A549 (cell line): ENCODE results near the gene GOSR2. TPM values are rescaled to one million over a fixed set of nuclear protein-coding genes. Genes with fewer than 3 reads are reported as not detected.

ENCODE experiments used
- ATAC-seq, 2 experiments: fragments of 200-7000 bp in 1 of 2; fragments of >200 bp in 1 of 2; cut with Nextera tagmentation in 1 of 2; cut with Tn5 transposase in 1 of 2; 3 replicates each; pipeline versions ENCODE4 v1.8.0 to v1.9.1; 2018 to 2020; ENCODE audit warnings: mild to moderate bottlenecking in 1 of 2, moderate library complexity in 1 of 2
- CTCF ChIA-PET: fragments of 300-600 bp; sonication (Branson Sonifier 250); formaldehyde crosslinking; extraction: SDS; loops from one replicate; lab custom pipeline; 2021; ENCODE audit warnings: antibody characterized with exemption, inconsistent platforms; lab: Yijun Ruan, JAX
- POLR2A ChIA-PET: fragments of 350-600 bp; formaldehyde crosslinking; extraction: SDS; loops from one replicate; lab custom pipeline; 2021; ENCODE audit warnings: antibody characterized with exemption, inconsistent platforms; lab: Yijun Ruan, JAX
- DNase-seq, 2 experiments: peaks; one replicate each; pipeline versions ENCODE4 v3.0.0 to v3.0.0-alpha.2; 2011 to 2016; ENCODE audit warnings: low read depth in 1 of 2, low spot score in 1 of 2
- FAIRE-seq: peaks from 2 replicates; lab custom pipeline; 2011; peaks lifted over from hg19 to GRCh38; lab: Jason Lieb, UNC
- H3K27ac ChIP-seq, 2 experiments: fragments of >200 bp; sonication (Bioruptor Twin); formaldehyde crosslinking; 3 replicates each; pipeline ENCODE4 v1.5.1; 2016 to 2017
- H3K4me1 ChIP-seq: fragments of >200 bp; sonication (Bioruptor Twin); formaldehyde crosslinking; 3 replicates; pipeline ENCODE4 v1.6.1; 2016
- H3K4me2 ChIP-seq: fragments of >200 bp; sonication (Bioruptor Twin); formaldehyde crosslinking; 3 replicates; pipeline ENCODE4 v1.6.1; 2016
- H3K4me3 ChIP-seq: fragments of >200 bp; sonication (Bioruptor Twin); formaldehyde crosslinking; 3 replicates; pipeline ENCODE4 v1.5.1; 2016
- H3K9me3 ChIP-seq: fragments of >200 bp; sonication (Bioruptor Twin); formaldehyde crosslinking; 3 replicates; pipeline ENCODE4 v1.6.1; 2016
- BHLHE40 ChIP-seq: IDR thresholded peaks from 2 replicates; pipeline ENCODE4 v1.6.1; 2012; ENCODE audit warnings: low read depth, low read length, inconsistent platforms
- CBX2 ChIP-seq: fragments of 200-600 bp; sonication (generic); IDR thresholded peaks from 2 replicates; pipeline ENCODE4 v1.6.1; 2016; ENCODE audit warnings: low read depth, mild to moderate bottlenecking, borderline replicate concordance
- CHD4 ChIP-seq: fragments of 200-600 bp; sonication (generic); IDR thresholded peaks from 2 replicates; pipeline ENCODE4 v1.6.1; 2016; ENCODE audit warnings: antibody characterized with exemption, mild to moderate bottlenecking, borderline replicate concordance
- EHF ChIP-seq: fragments of 250-450 bp; sonication (Bioruptor Pico); IDR thresholded peaks from 2 replicates; pipeline ENCODE4 v1.5.0; 2020; ENCODE audit warnings: mild to moderate bottlenecking
- EP300 ChIP-seq, 2 experiments: fragments of >200 bp; sonication (Bioruptor Twin); formaldehyde crosslinking; IDR thresholded peaks; 2 replicates in 1 of 2; 3 replicates in 1 of 2; pipeline ENCODE4 v1.6.1; 2016 to 2017
- GATA3 ChIP-seq: IDR thresholded peaks from 2 replicates; pipeline ENCODE4 v1.6.1; 2012; ENCODE audit warnings: borderline replicate concordance
- HEYL ChIP-seq: fragments of 250-450 bp; sonication (Bioruptor Pico); IDR thresholded peaks from 2 replicates; pipeline ENCODE4 v1.8.0; 2021; ENCODE audit warnings: mild to moderate bottlenecking, moderate library complexity
- HOXB13 ChIP-seq: fragments of 250-450 bp; sonication (Bioruptor Pico); IDR thresholded peaks from 2 replicates; pipeline ENCODE4 v1.5.0; 2020; ENCODE audit warnings: low read depth, mild to moderate bottlenecking, moderate library complexity
- HOXB5 ChIP-seq: fragments of 250-450 bp; sonication (Bioruptor Pico); IDR thresholded peaks from 2 replicates; pipeline ENCODE4 v1.5.0; 2020; ENCODE audit warnings: mild to moderate bottlenecking, moderate library complexity
- KDM1A ChIP-seq: fragments of 200-600 bp; sonication (generic); IDR thresholded peaks from 2 replicates; pipeline ENCODE4 v1.6.1; 2016; ENCODE audit warnings: low read depth, mild to moderate bottlenecking
- NR3C1 ChIP-seq: fragments of >200 bp; sonication (Bioruptor Twin); formaldehyde crosslinking; IDR thresholded peaks from 3 replicates; pipeline ENCODE4 v1.6.1; 2017
- PHF8 ChIP-seq: fragments of 200-600 bp; sonication (generic); IDR thresholded peaks from 2 replicates; pipeline ENCODE4 v1.6.1; 2016; ENCODE audit warnings: low read depth, mild to moderate bottlenecking, antibody characterized with exemption, moderate library complexity, borderline replicate concordance
- POLR2A ChIP-seq: IDR thresholded peaks from 2 replicates; pipeline ENCODE4 v1.6.1; 2012; ENCODE audit warnings: mild to moderate bottlenecking, low read length
- RARB ChIP-seq: fragments of 250-450 bp; sonication (Bioruptor Pico); IDR thresholded peaks from 2 replicates; pipeline ENCODE4 v1.8.0; 2021; ENCODE audit warnings: mild to moderate bottlenecking, moderate library complexity
- RFX5 ChIP-seq: fragments of 450-650 bp; IDR thresholded peaks from 2 replicates; pipeline ENCODE4 v1.7.1; 2014; ENCODE audit warnings: antibody characterized with exemption, mild to moderate bottlenecking, moderate library complexity
- RNF2 ChIP-seq: fragments of 200-600 bp; sonication (generic); IDR thresholded peaks from 2 replicates; pipeline ENCODE4 v1.6.1; 2016; ENCODE audit warnings: low read depth, mild to moderate bottlenecking, antibody characterized with exemption, moderate library complexity, borderline replicate concordance
- SMC3 ChIP-seq: fragments of >200 bp; sonication (Bioruptor Twin); formaldehyde crosslinking; IDR thresholded peaks from 3 replicates; pipeline ENCODE4 v1.6.1; 2018; ENCODE audit warnings: inconsistent platforms
- TFCP2L1 ChIP-seq: fragments of 250-450 bp; sonication (Bioruptor Pico); IDR thresholded peaks from 2 replicates; pipeline ENCODE4 v1.5.0; 2021; ENCODE audit warnings: mild to moderate bottlenecking
- TP53 ChIP-seq: fragments of 250-450 bp; sonication (Bioruptor Pico); IDR thresholded peaks from 2 replicates; pipeline ENCODE4 v1.5.0; 2021; ENCODE audit warnings: mild to moderate bottlenecking, moderate library complexity
- ZFP36 ChIP-seq: fragments of 450-650 bp; IDR thresholded peaks from 2 replicates; pipeline ENCODE4 v1.6.1; 2014; ENCODE audit warnings: borderline replicate concordance; ENCODE audit not compliant: partially characterized antibody
- ZSCAN20 ChIP-seq: fragments of 250-450 bp; sonication (Bioruptor Pico); IDR thresholded peaks from 2 replicates; pipeline ENCODE4 v1.8.0; 2022; ENCODE audit warnings: mild to moderate bottlenecking, moderate library complexity
- WGBS: methylation state at CpG from one replicate; pipeline ENCODE4 v1.1.6; 2017; ENCODE audit errors: missing lambda C conversion rate; 5-methylcytosine and 5-hydroxymethylcytosine counted together
- polyA plus RNA-seq, 4 experiments: library from polyadenylated mRNA; depleted of rRNA in 3 of 4; stranded (reverse); fragments of >200 nt; fragmentation: RNase III in 1 of 4; extraction: RNeasy Plus Mini Kit Qiagen cat#74134 plus additional on column Dnase treatment in 1 of 4; gene quantifications; 2 replicates in 3 of 4; 3 replicates in 1 of 4; pipeline ENCODE4 v1.2.3, GENCODE V29; 2011 to 2017
- TF ChIP-seq, protein P1 (sequence below): IDR thresholded peaks from 2 replicates; pipeline ENCODE4 v1.6.1; 2012
- TF ChIP-seq, protein P2 (sequence below): fragments of 250-450 bp; sonication (Bioruptor Pico); IDR thresholded peaks from 2 replicates; pipeline ENCODE4 v1.5.0; 2020; ENCODE audit warnings: low read depth, mild to moderate bottlenecking, moderate library complexity
- TF ChIP-seq, protein P3 (sequence below): fragments of 150-350 bp; IDR thresholded peaks from 2 replicates; pipeline ENCODE4 v1.6.1; 2014; ENCODE audit warnings: low read depth, mild to moderate bottlenecking, low read length
- TF ChIP-seq, protein P4 (sequence below): fragments of >200 bp; sonication (Bioruptor Twin); formaldehyde crosslinking; IDR thresholded peaks from 3 replicates; pipeline ENCODE4 v1.6.1; 2016

GOSR2 gene
- polyA plus RNA-seq, 2 of the 4 experiments (the other 2 are of a cell fraction): 36.9 to 68.3 TPM

GRCh38 chr17:46915596-46915995 is 7.4 kb upstream of the GOSR2 start (continued):
- TF ChIP-seq RNF2 (no peak), ZSCAN20 (no peak)

DNA sequence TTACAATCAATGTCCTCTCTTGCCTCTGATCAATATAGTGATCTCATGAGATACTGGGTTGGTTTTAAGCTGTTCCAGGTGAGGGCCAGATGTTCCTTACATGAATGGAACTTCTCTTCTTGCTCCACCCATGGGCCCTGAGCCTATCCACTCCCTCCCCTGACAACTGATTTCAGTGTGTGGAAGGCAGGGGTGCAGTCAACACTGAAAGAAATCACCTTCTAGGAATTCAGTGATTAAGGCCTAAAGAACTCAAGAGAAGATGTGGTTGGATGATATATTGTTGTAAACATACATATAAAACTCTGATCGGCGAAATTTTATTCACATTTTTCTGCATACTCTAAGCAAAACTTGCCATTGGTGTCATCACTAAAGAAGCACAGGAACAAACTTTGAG is 6.7 kb upstream of the GOSR2 start:
- Histone ChIP-seq H3K9me3 (peaks cover 2% of the 10 kb centered on the region; the same call in 1 of the 3 replicates), H3K4me1 (no peaks in the 10 kb centered on the region), H3K4me2 (no peak overlapping the region), H3K4me3 (no peak overlapping the region), H3K27ac (no peak overlapping the region)
- TF ChIP-seq TFCP2L1 (no peak), RARB (CRISPR knock-in tag) (no peak), TP53 (CRISPR knock-in tag) (no peak), CBX2 (no peak), SMC3 (no peak), GATA3 (no peak), CHD4 (no peak), POLR2A (no peak)
- TF ChIP-seq, protein P1, sequence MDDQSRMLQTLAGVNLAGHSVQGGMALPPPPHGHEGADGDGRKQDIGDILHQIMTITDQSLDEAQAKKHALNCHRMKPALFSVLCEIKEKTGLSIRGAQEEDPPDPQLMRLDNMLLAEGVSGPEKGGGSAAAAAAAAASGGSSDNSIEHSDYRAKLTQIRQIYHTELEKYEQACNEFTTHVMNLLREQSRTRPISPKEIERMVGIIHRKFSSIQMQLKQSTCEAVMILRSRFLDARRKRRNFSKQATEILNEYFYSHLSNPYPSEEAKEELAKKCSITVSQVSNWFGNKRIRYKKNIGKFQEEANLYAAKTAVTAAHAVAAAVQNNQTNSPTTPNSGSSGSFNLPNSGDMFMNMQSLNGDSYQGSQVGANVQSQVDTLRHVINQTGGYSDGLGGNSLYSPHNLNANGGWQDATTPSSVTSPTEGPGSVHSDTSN: no peak
- CTCF ChIA-PET: interaction anchor here (1.5 to 9.0 kb wide), 2 partner anchors 26 to 75 kb away, joined by 5 to 68 read pairs; no protein-coding TSS in a partner anchor
- 62% methylated on average over 2 of the region's 2 CpGs for WGBS
- no peak for DNase-seq
- POLR2A ChIA-PET: no interaction called here
- ATAC-seq: no peak
- peak; percentile 28 for FAIRE-seq

DNA sequence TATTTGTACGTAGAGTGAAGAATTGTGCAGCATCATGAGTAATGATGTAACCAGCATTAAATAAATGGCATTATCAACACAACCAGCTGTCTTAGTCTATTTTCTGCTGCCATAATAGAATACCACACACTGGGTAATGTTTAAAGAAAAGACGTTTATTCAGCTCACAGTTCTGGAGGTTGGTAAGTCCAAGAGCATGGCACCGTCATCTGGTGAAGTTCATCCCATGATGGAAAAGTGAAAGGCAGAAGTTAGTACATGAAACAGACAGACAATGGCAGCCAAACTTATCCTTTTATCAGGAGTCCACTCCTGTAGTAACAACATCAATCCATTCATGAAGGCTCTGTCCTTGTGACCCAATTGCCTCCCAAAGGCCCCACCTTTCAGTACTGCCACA is 6.3 kb upstream of the GOSR2 start:
- H3K4me1 ChIP-seq: no peaks in the 10 kb centered on the region
- H3K4me3 ChIP-seq: no peak overlapping the region
- no peak overlapping the region for H3K4me2 ChIP-seq
- H3K9me3 ChIP-seq: peaks cover 2% of the 10 kb centered on the region; the same call in 1 of the 3 replicates
- CTCF ChIA-PET: interaction anchor here (1.5 to 9.0 kb wide), 2 partner anchors 25 to 75 kb away, joined by 5 to 68 read pairs; no protein-coding TSS in a partner anchor
- no peak for FAIRE-seq
- no peak for TF ChIP-seq HOXB5 (CRISPR knock-in tag)
- no peak for TF ChIP-seq PHF8
- TF ChIP-seq ZFP36: no peak
- no peak for TF ChIP-seq HEYL (CRISPR knock-in tag)
- TF ChIP-seq, protein P2, sequence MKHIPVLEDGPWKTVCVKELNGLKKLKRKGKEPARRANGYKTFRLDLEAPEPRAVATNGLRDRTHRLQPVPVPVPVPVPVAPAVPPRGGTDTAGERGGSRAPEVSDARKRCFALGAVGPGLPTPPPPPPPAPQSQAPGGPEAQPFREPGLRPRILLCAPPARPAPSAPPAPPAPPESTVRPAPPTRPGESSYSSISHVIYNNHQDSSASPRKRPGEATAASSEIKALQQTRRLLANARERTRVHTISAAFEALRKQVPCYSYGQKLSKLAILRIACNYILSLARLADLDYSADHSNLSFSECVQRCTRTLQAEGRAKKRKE: no peak
- TF ChIP-seq EHF (CRISPR knock-in tag): no peak
- TF ChIP-seq SMC3: no peak
- TF ChIP-seq, all 56 proteins: peak for 0
- DNase-seq (no peak), ATAC-seq (no peak)
- POLR2A ChIA-PET: no interaction called here
- 63% methylated on average over 3 of the region's 3 CpGs for WGBS
- no peak overlapping the region for H3K27ac ChIP-seq

GRCh38 chr17:46917041-46917440 is 5.9 kb upstream of the GOSR2 start:
- H3K4me1 ChIP-seq: no peaks in the 10 kb centered on the region
- H3K9me3 ChIP-seq: peaks cover 2% of the 10 kb centered on the region; the same call in 1 of the 3 replicates
- ATAC-seq: no peak
- no peak for DNase-seq
- H3K4me3 ChIP-seq: no peak overlapping the region
- no peak overlapping the region for H3K27ac ChIP-seq
- TF ChIP-seq KDM1A: no peak
- no peak for TF ChIP-seq GATA3
- no peak for FAIRE-seq
- H3K4me2 ChIP-seq: no peak overlapping the region
- POLR2A ChIA-PET: no interaction called here
- CTCF ChIA-PET: interaction anchor here (1.3 to 9.0 kb wide), 2 partner anchors 25 to 75 kb away, joined by 4 to 68 read pairs; no protein-coding TSS in a partner anchor

GRCh38 chr17:46917516-46917915 is 5.4 kb upstream of the GOSR2 start:
- Histone ChIP-seq H3K4me2 (no peak overlapping the region), H3K27ac (no peak overlapping the region), H3K4me3 (no peak overlapping the region), H3K4me1 (no peaks in the 10 kb centered on the region), H3K9me3 (peaks cover 2% of the 10 kb centered on the region; the same call in 1 of the 3 replicates)
- CTCF ChIA-PET: interaction anchor here (1.3 to 9.0 kb wide), 3 partner anchors 9 to 76 kb away, joined by 4 to 68 read pairs (median 7); no protein-coding TSS in a partner anchor
- FAIRE-seq: no peak
- peak in 1 of 2 experiments; percentile 43; a peak in 2 of 6 replicates for ATAC-seq
- no peak for DNase-seq
- POLR2A ChIA-PET: no interaction called here
- 56% methylated on average over 4 of the region's 4 CpGs for WGBS
- TF ChIP-seq, protein P3, sequence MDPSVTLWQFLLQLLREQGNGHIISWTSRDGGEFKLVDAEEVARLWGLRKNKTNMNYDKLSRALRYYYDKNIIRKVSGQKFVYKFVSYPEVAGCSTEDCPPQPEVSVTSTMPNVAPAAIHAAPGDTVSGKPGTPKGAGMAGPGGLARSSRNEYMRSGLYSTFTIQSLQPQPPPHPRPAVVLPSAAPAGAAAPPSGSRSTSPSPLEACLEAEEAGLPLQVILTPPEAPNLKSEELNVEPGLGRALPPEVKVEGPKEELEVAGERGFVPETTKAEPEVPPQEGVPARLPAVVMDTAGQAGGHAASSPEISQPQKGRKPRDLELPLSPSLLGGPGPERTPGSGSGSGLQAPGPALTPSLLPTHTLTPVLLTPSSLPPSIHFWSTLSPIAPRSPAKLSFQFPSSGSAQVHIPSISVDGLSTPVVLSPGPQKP: no peak
- TF ChIP-seq HOXB13 (CRISPR knock-in tag): no peak
- TF ChIP-seq BHLHE40: no peak
- no peak for TF ChIP-seq TFCP2L1
- TF ChIP-seq NR3C1: no peak
- TF ChIP-seq RARB (CRISPR knock-in tag): no peak
- no peak for TF ChIP-seq EP300 (IDR thresholded peaks at IDR 0.05)
- TF ChIP-seq, protein P4, sequence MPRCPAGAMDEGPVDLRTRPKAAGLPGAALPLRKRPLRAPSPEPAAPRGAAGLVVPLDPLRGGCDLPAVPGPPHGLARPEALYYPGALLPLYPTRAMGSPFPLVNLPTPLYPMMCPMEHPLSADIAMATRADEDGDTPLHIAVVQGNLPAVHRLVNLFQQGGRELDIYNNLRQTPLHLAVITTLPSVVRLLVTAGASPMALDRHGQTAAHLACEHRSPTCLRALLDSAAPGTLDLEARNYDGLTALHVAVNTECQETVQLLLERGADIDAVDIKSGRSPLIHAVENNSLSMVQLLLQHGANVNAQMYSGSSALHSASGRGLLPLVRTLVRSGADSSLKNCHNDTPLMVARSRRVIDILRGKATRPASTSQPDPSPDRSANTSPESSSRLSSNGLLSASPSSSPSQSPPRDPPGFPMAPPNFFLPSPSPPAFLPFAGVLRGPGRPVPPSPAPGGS: no peak
- no peak for TF ChIP-seq KDM1A
- no peak for TF ChIP-seq RFX5
